ENCODE results near the gene ACTR2.

GRCh38 chr2:65265671-65266045 lies 38.0 kb downstream of the ACTR2 start:
- no peak for TF ChIP-seq CTCF (IDR thresholded peaks at IDR 0.05; ENCODE audit: poor library complexity, severe bottlenecking)
- TF ChIP-seq SMC3 (conservative IDR thresholded peaks at IDR 0.05; ENCODE audit: poor library complexity), result no peak
- no peak for TF ChIP-seq REST (IDR thresholded peaks at IDR 0.05; ENCODE audit: borderline replicate concordance)
- TF ChIP-seq POLR2AphosphoS5 (IDR thresholded peaks at IDR 0.05), result no peak
- TF ChIP-seq RAD21 (conservative IDR thresholded peaks at IDR 0.05), result no peak
- no peak for TF ChIP-seq EP300 (conservative IDR thresholded peaks at IDR 0.05; ENCODE audit: poor library complexity, severe bottlenecking)
- TF ChIP-seq EZH2 (IDR thresholded peaks at IDR 0.05; ENCODE audit: borderline replicate concordance, insufficient read depth, low read length, poor library complexity, severe bottlenecking), result no peak
